Measurements from ENCODE around the gene CYFIP2.

DNA sequence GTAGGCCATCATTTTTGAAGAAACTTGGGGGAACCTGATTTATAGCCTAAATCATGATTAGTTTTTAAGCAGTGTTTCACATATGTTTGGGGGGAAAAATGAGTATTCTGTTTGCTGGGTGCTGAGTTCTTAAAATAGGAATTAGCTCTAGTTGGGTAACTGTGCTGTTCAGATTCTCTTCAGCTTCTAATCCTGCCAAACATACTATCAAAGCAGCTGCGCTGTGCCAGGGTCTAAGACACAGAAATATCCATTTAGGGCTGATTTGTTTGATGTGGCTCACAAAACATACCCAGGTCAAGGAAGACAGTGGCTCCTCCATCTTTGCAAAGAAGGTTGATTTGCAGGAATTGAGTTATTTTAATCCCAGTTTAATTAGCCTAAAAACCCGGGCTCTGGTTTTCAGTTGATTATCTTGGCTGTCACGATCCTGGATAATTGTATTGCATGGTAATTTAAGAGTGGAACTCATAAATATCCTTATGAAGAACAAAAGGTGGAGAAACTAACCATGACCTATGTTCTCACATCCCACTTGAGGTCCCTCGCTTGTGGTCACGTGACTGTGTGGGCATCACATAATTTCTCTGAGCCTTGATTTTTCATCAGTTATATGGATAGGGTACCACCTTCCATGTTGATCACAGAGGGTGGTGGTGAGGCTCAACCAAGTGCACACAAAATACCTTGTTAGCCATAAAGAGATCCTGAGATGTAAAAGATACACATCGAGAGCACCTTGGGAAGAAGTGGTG is 18.7 kb downstream of the CYFIP2 start:
- TF ChIP-seq POLR2A (IDR thresholded peaks at IDR 0.05) (no peak), POLR2AphosphoS5 (IDR thresholded peaks at IDR 0.05) (no peak)
- TF ChIP-seq, protein P1, sequence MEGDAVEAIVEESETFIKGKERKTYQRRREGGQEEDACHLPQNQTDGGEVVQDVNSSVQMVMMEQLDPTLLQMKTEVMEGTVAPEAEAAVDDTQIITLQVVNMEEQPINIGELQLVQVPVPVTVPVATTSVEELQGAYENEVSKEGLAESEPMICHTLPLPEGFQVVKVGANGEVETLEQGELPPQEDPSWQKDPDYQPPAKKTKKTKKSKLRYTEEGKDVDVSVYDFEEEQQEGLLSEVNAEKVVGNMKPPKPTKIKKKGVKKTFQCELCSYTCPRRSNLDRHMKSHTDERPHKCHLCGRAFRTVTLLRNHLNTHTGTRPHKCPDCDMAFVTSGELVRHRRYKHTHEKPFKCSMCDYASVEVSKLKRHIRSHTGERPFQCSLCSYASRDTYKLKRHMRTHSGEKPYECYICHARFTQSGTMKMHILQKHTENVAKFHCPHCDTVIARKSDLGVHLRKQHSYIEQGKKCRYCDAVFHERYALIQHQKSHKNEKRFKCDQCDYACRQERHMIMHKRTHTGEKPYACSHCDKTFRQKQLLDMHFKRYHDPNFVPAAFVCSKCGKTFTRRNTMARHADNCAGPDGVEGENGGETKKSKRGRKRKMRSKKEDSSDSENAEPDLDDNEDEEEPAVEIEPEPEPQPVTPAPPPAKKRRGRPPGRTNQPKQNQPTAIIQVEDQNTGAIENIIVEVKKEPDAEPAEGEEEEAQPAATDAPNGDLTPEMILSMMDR (IDR thresholded peaks at IDR 0.05): no peak

Measured in prostate gland (tissue), 2 donors.